Karpas-422 (cell line): ENCODE data around the gene GBA3. TPM values are rescaled to one million over a fixed set of nuclear protein-coding genes. Genes with fewer than 3 reads are reported as not detected.

Experiments
- DNase-seq: peaks from one replicate; pipeline ENCODE4 v3.0.0-alpha.2; 2015
- H2AFZ ChIP-seq: fragments of 200-600 bp; sonication (generic); 2 replicates; pipeline ENCODE4 v1.6.1; 2014; ENCODE audit warnings: antibody characterized with exemption, low read length, mixed read lengths
- H3K27ac ChIP-seq: fragments of 200-600 bp; sonication (generic); 2 replicates; pipeline ENCODE4 v1.5.1; 2014; ENCODE audit warnings: mild to moderate bottlenecking, low read length, moderate library complexity
- H3K27me3 ChIP-seq: fragments of 200-600 bp; sonication (generic); 2 replicates; pipeline ENCODE4 v1.6.1; 2014; ENCODE audit warnings: low read length, mixed read lengths
- H3K36me3 ChIP-seq: fragments of 200-600 bp; sonication (generic); 2 replicates; pipeline ENCODE4 v1.6.1; 2014; ENCODE audit warnings: low read length, mixed read lengths; ENCODE audit not compliant: insufficient read depth
- H3K4me1 ChIP-seq: fragments of 200-600 bp; sonication (generic); 2 replicates; pipeline ENCODE4 v1.6.1; 2014; ENCODE audit warnings: mild to moderate bottlenecking, low read length, mixed read lengths
- H3K4me2 ChIP-seq: fragments of 200-600 bp; sonication (generic); 2 replicates; pipeline ENCODE4 v1.6.1; 2014; ENCODE audit warnings: low read length, low read depth, mild to moderate bottlenecking; ENCODE audit not compliant: poor library complexity, severe bottlenecking
- H3K4me3 ChIP-seq: fragments of 200-600 bp; sonication (generic); 2 replicates; pipeline ENCODE4 v1.5.1; 2014; ENCODE audit warnings: mild to moderate bottlenecking, antibody characterized with exemption, low read length, mixed read lengths
- H3K79me2 ChIP-seq: fragments of 200-600 bp; sonication (generic); 2 replicates; pipeline ENCODE4 v1.6.1; 2014; ENCODE audit warnings: mild to moderate bottlenecking, low read length, mixed read lengths
- H3K9ac ChIP-seq: fragments of 200-600 bp; sonication (generic); 2 replicates; pipeline ENCODE4 v1.6.0; 2014; ENCODE audit warnings: low read length
- H3K9me2 ChIP-seq: fragments of 200-600 bp; sonication (generic), shearing (Covaris generic); replicated peaks from 2 replicates; pipeline ENCODE4 v1.6.0; 2014; ENCODE audit warnings: mild to moderate bottlenecking, low read length, moderate library complexity; ENCODE audit not compliant: insufficient read depth
- H3K9me3 ChIP-seq: fragments of 300-700, 200-600 bp; sonication (generic); 2 replicates; pipeline ENCODE4 v1.6.1; 2014; ENCODE audit warnings: low read length, mixed read lengths
- H4K20me1 ChIP-seq: fragments of 200-600 bp; sonication (generic); 2 replicates; pipeline ENCODE4 v1.6.1; 2014; ENCODE audit warnings: mild to moderate bottlenecking, antibody characterized with exemption, low read length, low read depth; ENCODE audit not compliant: insufficient read depth
- total RNA-seq: library from RNA; depleted of rRNA; stranded (reverse); fragments of >200 nt; shearing (Covaris generic); gene quantifications from 2 replicates; pipeline ENCODE4 v1.2.3, GENCODE V29; 2014; ENCODE audit warnings: low replicate concordance

The GBA3 gene
- total RNA-seq, 1 experiment from 2014 or later = not detected

- H3K27me3 ChIP-seq = no peaks in the 10 kb centered on the region
- no peaks in the 10 kb centered on the region for H3K4me1 ChIP-seq
- H3K4me3 ChIP-seq = no peak overlapping the region
- no peaks in the 10 kb centered on the region for H4K20me1 ChIP-seq
- DNase-seq = no peak
- no peak overlapping the region for H2AFZ ChIP-seq
- H3K9me3 ChIP-seq = no peaks in the 10 kb centered on the region
- no peaks in the 10 kb centered on the region for H3K36me3 ChIP-seq
- no peak overlapping the region for H3K27ac ChIP-seq
- no peaks in the 10 kb centered on the region for H3K79me2 ChIP-seq
- H3K9me2 ChIP-seq = no peaks in the 10 kb centered on the region
- H3K9ac ChIP-seq = no peak overlapping the region
- no peak overlapping the region for H3K4me2 ChIP-seq
Measured at GRCh38 chr4:22678940-22679854, 13.5 kb upstream of the GBA3 start.

DNA sequence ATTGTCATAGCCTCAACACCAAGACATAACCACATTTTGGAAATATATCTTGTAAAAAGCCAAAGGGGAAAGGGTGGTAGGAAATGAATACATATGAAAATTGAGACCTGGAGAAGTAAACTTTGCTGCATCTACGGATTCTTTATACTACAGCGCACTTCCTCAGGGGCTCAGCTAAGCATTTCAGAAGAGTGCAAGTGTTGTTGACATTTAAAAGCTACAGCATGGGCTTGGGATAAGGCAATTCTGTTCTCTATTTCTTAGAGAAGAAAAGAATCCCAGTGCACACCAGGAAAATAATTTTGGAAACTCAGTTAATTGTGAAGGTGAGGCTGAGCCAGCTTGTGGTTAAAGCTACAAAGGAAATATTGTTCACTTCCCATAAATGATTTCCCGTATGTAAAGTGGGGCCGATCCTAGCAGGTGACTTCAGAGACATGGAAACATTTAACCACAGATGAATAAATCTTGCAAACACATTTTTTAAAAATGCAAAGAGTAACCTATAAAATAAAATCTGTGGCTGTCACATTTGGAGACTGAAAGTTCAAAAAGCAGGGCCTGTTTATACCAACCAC, 12.6 kb upstream of the GBA3 start:
- no peaks in the 10 kb centered on the region for H3K27me3 ChIP-seq
- DNase-seq = no peak
- no peaks in the 10 kb centered on the region for H3K9me2 ChIP-seq
- no peaks in the 10 kb centered on the region for H3K4me1 ChIP-seq
- no peaks in the 10 kb centered on the region for H3K9me3 ChIP-seq
- no peak overlapping the region for H3K4me3 ChIP-seq
- H3K9ac ChIP-seq = no peak overlapping the region
- no peaks in the 10 kb centered on the region for H4K20me1 ChIP-seq
- no peak overlapping the region for H3K27ac ChIP-seq
- no peaks in the 10 kb centered on the region for H3K79me2 ChIP-seq
- H3K36me3 ChIP-seq = no peaks in the 10 kb centered on the region
- H2AFZ ChIP-seq = no peak overlapping the region
- no peak overlapping the region for H3K4me2 ChIP-seq

GRCh38 chr4:22683726-22684125, 9.0 kb upstream of the GBA3 start:
- Histone ChIP-seq H3K4me1 (no peaks in the 10 kb centered on the region), H3K79me2 (no peaks in the 10 kb centered on the region), H3K9ac (no peak overlapping the region), H3K4me2 (no peak overlapping the region), H3K36me3 (no peaks in the 10 kb centered on the region), H3K27me3 (no peaks in the 10 kb centered on the region), H3K9me3 (no peaks in the 10 kb centered on the region), H2AFZ (no peak overlapping the region), H3K4me3 (no peak overlapping the region), H3K27ac (no peak overlapping the region), H4K20me1 (no peaks in the 10 kb centered on the region), H3K9me2 (no peaks in the 10 kb centered on the region)
- no peak for DNase-seq

DNA sequence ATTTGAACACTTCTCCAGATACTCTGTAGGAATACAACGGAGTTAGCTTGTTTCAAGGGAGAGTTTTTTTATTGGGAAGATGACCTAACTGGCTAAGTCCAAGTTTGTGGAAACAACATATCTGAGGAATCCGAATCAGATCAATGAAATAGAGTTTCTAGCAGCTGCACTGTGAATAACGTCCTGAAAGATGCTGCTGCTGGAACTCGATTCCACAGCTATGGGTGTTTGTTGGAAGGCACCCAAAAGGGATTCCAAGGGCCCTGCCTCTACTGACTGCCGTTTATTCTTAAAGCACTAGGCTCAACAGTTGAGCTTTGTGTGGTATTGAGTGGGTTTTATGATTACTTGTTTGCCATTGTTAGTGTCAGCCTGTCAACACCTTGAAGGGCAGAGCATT, 6.6 kb upstream of the GBA3 start:
- Histone ChIP-seq H3K4me3 (no peak overlapping the region), H3K36me3 (no peaks in the 10 kb centered on the region), H3K4me2 (no peak overlapping the region), H4K20me1 (no peaks in the 10 kb centered on the region), H3K9ac (no peak overlapping the region), H2AFZ (no peak overlapping the region), H3K27me3 (no peaks in the 10 kb centered on the region), H3K4me1 (no peaks in the 10 kb centered on the region), H3K9me3 (no peaks in the 10 kb centered on the region), H3K9me2 (no peaks in the 10 kb centered on the region), H3K27ac (no peak overlapping the region), H3K79me2 (no peaks in the 10 kb centered on the region)
- no peak for DNase-seq

GRCh38 chr4:22688236-22688635, 4.5 kb upstream of the GBA3 start:
- no peak overlapping the region for H3K27ac ChIP-seq
- no peaks in the 10 kb centered on the region for H3K9me3 ChIP-seq
- no peaks in the 10 kb centered on the region for H4K20me1 ChIP-seq
- no peaks in the 10 kb centered on the region for H3K9me2 ChIP-seq
- H2AFZ ChIP-seq = no peak overlapping the region
- H3K4me2 ChIP-seq = no peak overlapping the region
- no peaks in the 10 kb centered on the region for H3K4me1 ChIP-seq
- no peak overlapping the region for H3K4me3 ChIP-seq
- no peaks in the 10 kb centered on the region for H3K36me3 ChIP-seq
- no peaks in the 10 kb centered on the region for H3K79me2 ChIP-seq
- no peak overlapping the region for H3K9ac ChIP-seq
- DNase-seq = no peak
- no peaks in the 10 kb centered on the region for H3K27me3 ChIP-seq

GRCh38 chr4:22689428-22689827, 3.3 kb upstream of the GBA3 start:
- Histone ChIP-seq H4K20me1 (no peaks in the 10 kb centered on the region), H3K27me3 (no peaks in the 10 kb centered on the region), H3K27ac (no peak overlapping the region), H3K4me1 (no peaks in the 10 kb centered on the region), H3K9me2 (no peaks in the 10 kb centered on the region), H3K4me2 (no peak overlapping the region), H2AFZ (no peak overlapping the region), H3K4me3 (no peak overlapping the region), H3K79me2 (no peaks in the 10 kb centered on the region), H3K9ac (no peak overlapping the region), H3K36me3 (no peaks in the 10 kb centered on the region), H3K9me3 (no peaks in the 10 kb centered on the region)
- DNase-seq = no peak

DNA sequence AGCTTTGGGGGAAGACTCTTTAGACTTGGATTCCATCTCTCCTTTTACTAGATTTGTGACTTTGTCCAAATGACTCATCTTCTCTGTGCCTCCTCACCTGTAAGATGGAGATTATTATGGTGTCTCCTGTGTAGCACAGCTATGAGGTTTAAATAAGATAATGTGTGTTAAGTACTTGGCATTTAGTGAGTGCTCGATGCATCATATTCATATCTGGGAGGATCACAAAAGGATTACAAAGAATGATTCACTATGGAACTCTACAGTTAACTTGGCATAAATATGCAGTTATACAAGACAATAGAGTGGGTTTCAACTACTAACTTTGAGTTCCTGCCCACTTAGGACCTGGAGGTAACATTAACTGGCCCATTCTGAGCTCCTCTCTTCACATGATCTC, 2.3 kb downstream of the GBA3 start:
- H3K27me3 ChIP-seq = no peaks in the 10 kb centered on the region
- no peaks in the 10 kb centered on the region for H3K79me2 ChIP-seq
- H3K9me3 ChIP-seq = no peaks in the 10 kb centered on the region
- no peak for DNase-seq
- H3K4me1 ChIP-seq = no peaks in the 10 kb centered on the region
- H3K9me2 ChIP-seq = no peaks in the 10 kb centered on the region
- no peak overlapping the region for H3K4me3 ChIP-seq
- no peak overlapping the region for H3K4me2 ChIP-seq
- H3K27ac ChIP-seq = no peak overlapping the region
- H3K9ac ChIP-seq = no peak overlapping the region
- H3K36me3 ChIP-seq = no peaks in the 10 kb centered on the region
- no peaks in the 10 kb centered on the region for H4K20me1 ChIP-seq
- no peak overlapping the region for H2AFZ ChIP-seq

DNA sequence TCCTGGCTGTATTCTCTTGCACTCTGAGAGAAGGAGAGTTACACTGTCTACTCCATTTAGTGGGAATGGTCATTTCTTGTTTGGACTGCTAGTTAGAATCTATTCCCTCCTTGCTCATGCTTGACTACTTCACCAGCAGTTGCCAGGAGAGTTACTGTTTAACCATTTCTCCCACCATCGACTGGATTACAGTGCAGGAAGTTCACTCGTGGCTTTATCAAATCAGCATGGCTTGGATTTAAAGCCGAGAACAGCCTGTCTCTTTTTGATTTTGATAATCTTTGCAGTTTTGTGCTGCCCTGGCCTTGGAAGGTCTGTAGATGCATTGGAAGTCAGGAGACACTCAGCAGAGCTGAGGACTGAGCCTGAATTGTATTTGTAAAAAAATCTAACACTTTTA, 3.2 kb downstream of the GBA3 start:
- Histone ChIP-seq H3K4me1 (no peaks in the 10 kb centered on the region), H4K20me1 (no peaks in the 10 kb centered on the region), H3K36me3 (no peaks in the 10 kb centered on the region), H3K27me3 (no peaks in the 10 kb centered on the region), H3K9ac (no peak overlapping the region), H2AFZ (no peak overlapping the region), H3K9me3 (no peaks in the 10 kb centered on the region), H3K4me3 (no peak overlapping the region), H3K79me2 (no peaks in the 10 kb centered on the region), H3K4me2 (no peak overlapping the region), H3K27ac (no peak overlapping the region), H3K9me2 (no peaks in the 10 kb centered on the region)
- DNase-seq = no peak
